Stimulated activated CD8-positive, alpha-beta memory T cell treated with anti-CD3 and anti-CD28 coated beads, Interleukin-4, amount 100 ng/mL, for 24 hours (primary cell): ENCODE data around the gene SERPINA5.
"Not testable (repeated sequence)": the region's sequence is repeated elsewhere in the genome, so short reads cannot be mapped to it uniquely, and the experiment has no call there.

Experiments
- DNase-seq: peaks from one replicate; pipeline ENCODE4 v3.0.0-alpha.2; 2020; ENCODE audit warnings: low read depth

Gene SERPINA5

GRCh38 chr14:94601884-94602391 lies 20.7 kb downstream of the SERPINA5 start:
- DNase-seq, result no peak

- no peak for DNase-seq
These were observed 21.5 kb downstream of the SERPINA5 start for GRCh38 chr14:94602722-94603121.

- DNase-seq, result no peak
These were observed 24.1 kb downstream of the SERPINA5 start for GRCh38 chr14:94605361-94605760.

- not testable (repeated sequence) for DNase-seq
These were observed 27.7 kb downstream of the SERPINA5 start for GRCh38 chr14:94608966-94609365.

GRCh38 chr14:94611179-94611578 lies 30.0 kb downstream of the SERPINA5 start:
- no peak for DNase-seq

GRCh38 chr14:94612174-94612573 lies 30.9 kb downstream of the SERPINA5 start, which contains the start of gene SERPINA3:
SERPINA3 (plus strand) TSS chr14:94612391; CDS start chr14:94614442, 2,051 bp downstream.
- DNase-seq, result no peak

GRCh38 chr14:94612580-94613554 lies 31.6 kb downstream of the SERPINA5 start:
- DNase-seq, result no peak

- no peak for DNase-seq
These were observed 32.8 kb downstream of the SERPINA5 start for GRCh38 chr14:94613720-94614644.

- no peak for DNase-seq
These were observed 33.6 kb downstream of the SERPINA5 start for GRCh38 chr14:94614802-94615201.

- DNase-seq, result no peak
These were observed 34.0 kb downstream of the SERPINA5 start for GRCh38 chr14:94615254-94615653.

GRCh38 chr14:94615823-94616570 lies 34.8 kb downstream of the SERPINA5 start:
- no peak for DNase-seq

- DNase-seq, result no peak
These were observed 36.2 kb downstream of the SERPINA5 start for GRCh38 chr14:94617366-94617941.

GRCh38 chr14:94617988-94618822 lies 37.0 kb downstream of the SERPINA5 start:
- DNase-seq, result no peak

- no peak for DNase-seq
These were observed 38.1 kb downstream of the SERPINA5 start for GRCh38 chr14:94619297-94619696.

- DNase-seq, result no peak
These were observed 39.4 kb downstream of the SERPINA5 start for GRCh38 chr14:94620597-94620996.

- DNase-seq, result no peak
These were observed 40.3 kb downstream of the SERPINA5 start for GRCh38 chr14:94621358-94622134.

- DNase-seq, result no peak
These were observed 41.6 kb downstream of the SERPINA5 start for GRCh38 chr14:94622653-94623421.

- no peak for DNase-seq
These were observed 42.2 kb downstream of the SERPINA5 start for GRCh38 chr14:94623422-94623809.
